ENCODE results near the gene UBE2D4.
A peak's percentile ranks its signal among the peaks of the same experiment; 100 is the strongest.
"Not testable (repeated sequence)": the region's sequence is repeated elsewhere in the genome, so short reads cannot be mapped to it uniquely, and the experiment has no call there.

Gene UBE2D4

GRCh38 chr7:43968172-43969040 is 42.2 kb downstream of the UBE2D4 start:
- DNase-seq: not testable (repeated sequence)

GRCh38 chr7:43969586-43969985 is 43.4 kb downstream of the UBE2D4 start:
- DNase-seq: not testable (repeated sequence)

GRCh38 chr7:43970698-43971097 is 44.5 kb downstream of the UBE2D4 start:
- not testable (repeated sequence) for DNase-seq

GRCh38 chr7:43974033-43974573 is 47.9 kb downstream of the UBE2D4 start:
- not testable (repeated sequence) for DNase-seq

GRCh38 chr7:43974725-43975482 is 48.7 kb downstream of the UBE2D4 start:
- not testable (repeated sequence) for DNase-seq

GRCh38 chr7:43977525-43977924 is 51.3 kb downstream of the UBE2D4 start:
- DNase-seq: no peak

GRCh38 chr7:43978102-43978501 is 51.9 kb downstream of the UBE2D4 start:
- DNase-seq: not testable (repeated sequence)

- DNase-seq: not testable (repeated sequence)
These were observed 56.6 kb downstream of the UBE2D4 start for GRCh38 chr7:43982848-43983247.

GRCh38 chr7:43983736-43984135 is 57.5 kb downstream of the UBE2D4 start:
- not testable (repeated sequence) for DNase-seq

- DNase-seq: peak; percentile 82 to 86
These were observed 59.9 kb downstream of the UBE2D4 start for GRCh38 chr7:43985904-43986864.

GRCh38 chr7:43987476-43987875 is 61.2 kb downstream of the UBE2D4 start:
- not testable (repeated sequence) for DNase-seq

- not testable (repeated sequence) for DNase-seq
These were observed 63.9 kb downstream of the UBE2D4 start for GRCh38 chr7:43990011-43990585.

- DNase-seq: not testable (repeated sequence)
These were observed 64.6 kb downstream of the UBE2D4 start for GRCh38 chr7:43990829-43991228.

GRCh38 chr7:43992896-43993295 is 66.7 kb downstream of the UBE2D4 start:
- DNase-seq: not testable (repeated sequence)

GRCh38 chr7:43994681-43995080 is 68.4 kb downstream of the UBE2D4 start:
- not testable (repeated sequence) for DNase-seq

- DNase-seq: not testable (repeated sequence)
These were observed 71.3 kb downstream of the UBE2D4 start, which contains the start of gene SPDYE1 for GRCh38 chr7:43997532-43997931. Gene SPDYE1, plus strand, starts transcription at chr7:43997897. Its CDS starts 2,053 bp downstream, at chr7:43999950.
